Left renal pelvis (tissue), 4 donors: ENCODE data around the gene SLC7A10. TPM values are rescaled to one million over a fixed set of nuclear protein-coding genes. Genes with fewer than 3 reads are reported as not detected.

Experiments
- DNase-seq, 4 donors: peaks; one replicate each; pipeline ENCODE4 v3.0.0-alpha.2; 2013; ENCODE audit warnings: low read depth in 4 of 4, low spot score in 3 of 4
- polyA plus RNA-seq, 4 donors: library from polyadenylated mRNA; unstranded; fragments of 120-200 nt; gene quantifications; one replicate each; pipeline ENCODE4 v1.2.1, GENCODE V29; 2013; ENCODE audit not compliant: insufficient read length in 4 of 4

The SLC7A10 gene
- polyA plus RNA-seq, result 1 to 10 TPM in 1 of 4 donors, under 1 TPM in 3; 0.33 to 5.2 (median 0.41) TPM

DNA sequence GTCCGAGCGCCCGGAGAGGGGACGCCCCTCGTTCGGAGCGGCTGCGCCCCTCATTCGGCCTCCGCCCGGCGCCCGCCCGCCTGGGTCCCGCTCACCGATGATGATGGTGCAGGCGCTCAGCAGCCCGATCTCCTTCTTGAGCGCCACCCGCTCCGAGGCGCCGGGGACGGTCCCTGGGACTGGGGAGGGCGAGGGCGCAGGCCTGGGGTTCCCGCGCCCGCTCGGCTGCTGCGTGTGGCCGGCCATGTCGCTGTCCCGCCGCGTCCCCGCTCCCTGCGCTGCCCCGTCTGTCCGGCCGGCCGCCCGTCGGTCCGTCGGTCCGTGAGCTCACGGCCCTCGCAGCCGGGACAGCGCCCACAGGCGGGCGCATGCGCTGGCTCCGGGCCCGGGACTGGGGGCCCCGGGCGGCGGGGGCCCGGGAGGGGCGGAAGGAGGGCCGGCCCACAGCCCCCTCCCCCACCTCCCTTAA is at the start of gene SLC7A10:
SLC7A10 (minus strand) TSS at position 393 of the 469 bp plus-strand sequence; CDS start at position 246, 147 bp downstream.
- no peak for DNase-seq

DNA sequence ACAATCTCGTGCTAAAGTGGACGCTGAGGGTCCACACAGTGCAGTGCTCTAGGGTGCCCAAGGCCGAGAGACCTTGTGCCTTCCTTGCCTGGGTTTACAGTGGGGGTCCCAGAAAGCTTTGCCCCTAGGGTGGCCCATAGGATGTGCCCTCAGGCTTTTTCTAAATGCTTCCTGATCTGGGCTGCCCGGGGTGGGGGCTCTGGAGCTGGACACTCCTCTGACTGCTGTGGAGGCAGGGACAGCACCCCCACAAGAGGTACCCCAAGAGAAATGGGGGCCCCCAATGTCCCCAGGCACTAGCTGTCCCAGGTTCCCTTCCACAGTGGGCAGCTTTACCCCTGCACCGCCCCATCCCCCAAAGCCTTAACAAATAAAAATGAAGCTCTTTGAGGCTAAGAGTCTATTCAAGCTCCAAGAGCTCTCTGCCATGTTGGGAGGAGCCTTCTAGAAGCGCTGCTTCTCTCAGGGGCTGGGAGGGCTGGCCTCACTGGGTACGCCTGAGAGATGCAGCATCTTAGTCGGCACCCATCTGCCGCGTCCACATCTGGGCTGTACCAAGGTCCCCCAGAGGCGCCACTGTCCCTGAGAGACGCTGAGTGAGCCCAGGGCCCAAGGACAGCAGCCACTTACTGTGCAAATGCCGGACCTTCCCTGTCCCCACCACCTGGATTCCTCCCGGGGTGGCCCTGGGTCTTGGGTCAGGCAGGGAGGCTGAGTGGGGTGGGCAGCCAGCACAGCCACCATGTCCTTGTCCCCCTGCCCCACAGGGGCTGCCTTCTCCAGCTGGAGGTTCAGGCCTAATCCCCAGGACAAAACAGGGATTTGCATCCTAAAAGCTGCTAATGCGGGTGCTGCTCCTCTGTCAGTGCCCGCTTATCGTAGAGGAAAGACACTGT is 49.3 kb upstream of the SLC7A10 start:
- DNase-seq, result no peak

DNA sequence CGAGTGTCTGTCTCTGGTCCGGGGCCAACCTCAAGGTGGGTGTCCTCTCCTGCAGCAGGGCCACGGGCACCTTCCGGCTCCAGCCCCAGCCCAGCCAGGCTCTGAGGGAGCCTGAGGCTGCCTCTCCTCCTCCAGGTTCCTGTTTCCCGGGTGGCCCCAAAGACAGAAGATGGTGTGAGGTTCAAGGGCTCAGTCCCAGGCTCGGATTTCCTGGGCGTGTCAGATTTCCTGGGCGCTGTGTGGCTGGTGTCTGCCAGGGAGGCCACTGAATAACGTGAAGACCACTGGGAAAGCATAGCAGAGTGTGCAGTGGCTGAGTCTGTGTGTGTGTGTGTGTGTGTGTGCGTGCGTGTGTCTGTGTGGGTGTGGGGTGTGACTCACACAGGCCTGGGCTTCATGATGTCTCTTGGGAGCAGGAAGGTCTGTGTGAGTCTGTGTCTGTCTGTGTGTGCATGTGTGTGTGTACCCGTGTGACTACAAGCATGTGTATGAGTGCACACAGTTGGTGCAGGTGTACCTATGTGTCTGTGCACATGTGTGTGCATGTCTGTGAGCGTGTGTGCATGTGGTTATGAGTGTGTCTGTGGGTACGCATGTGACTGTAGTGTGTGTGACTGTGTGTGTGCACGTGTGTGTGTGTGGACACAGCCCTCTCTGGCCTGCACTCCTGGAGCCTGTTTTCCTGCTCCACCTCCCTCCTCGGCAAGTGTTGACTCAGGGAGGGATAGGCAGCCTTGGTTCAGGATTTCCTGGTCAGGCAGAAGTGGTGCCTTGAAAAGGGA is 48.4 kb upstream of the SLC7A10 start:
- DNase-seq, result no peak

DNA sequence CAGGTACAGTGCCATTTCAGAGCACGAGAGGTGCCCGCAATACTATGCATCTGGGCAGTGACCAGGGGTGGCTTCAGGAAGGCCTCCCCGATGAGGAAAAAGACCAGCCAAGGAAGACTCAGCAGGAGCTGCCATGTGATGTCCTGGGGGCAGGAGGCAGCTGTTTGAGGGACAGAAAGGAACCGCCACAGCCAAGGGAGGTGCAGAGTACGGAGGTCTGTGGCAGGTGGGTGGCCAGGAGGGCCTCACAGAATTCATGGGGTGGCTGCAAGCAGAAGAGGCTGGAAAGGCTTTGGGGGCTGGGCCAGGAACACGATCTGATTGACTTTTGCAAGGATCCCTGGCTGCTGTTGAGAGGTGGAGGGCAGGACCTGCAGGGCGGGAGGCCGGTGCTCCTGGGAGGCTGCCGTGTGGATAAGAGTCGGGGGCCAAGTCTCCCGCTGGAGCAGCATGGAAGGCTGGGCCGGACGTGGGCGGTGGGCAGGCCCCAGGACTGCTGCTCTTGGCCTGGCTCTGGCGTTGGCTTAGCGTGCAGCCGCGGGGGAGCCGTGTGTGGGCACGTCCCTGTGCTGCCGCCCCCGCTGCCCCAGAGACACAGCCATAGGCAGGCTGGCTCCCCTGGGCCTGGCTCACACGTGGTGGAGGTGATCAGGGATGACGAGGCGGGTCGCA is 47.6 kb upstream of the SLC7A10 start:
- no peak for DNase-seq

DNA sequence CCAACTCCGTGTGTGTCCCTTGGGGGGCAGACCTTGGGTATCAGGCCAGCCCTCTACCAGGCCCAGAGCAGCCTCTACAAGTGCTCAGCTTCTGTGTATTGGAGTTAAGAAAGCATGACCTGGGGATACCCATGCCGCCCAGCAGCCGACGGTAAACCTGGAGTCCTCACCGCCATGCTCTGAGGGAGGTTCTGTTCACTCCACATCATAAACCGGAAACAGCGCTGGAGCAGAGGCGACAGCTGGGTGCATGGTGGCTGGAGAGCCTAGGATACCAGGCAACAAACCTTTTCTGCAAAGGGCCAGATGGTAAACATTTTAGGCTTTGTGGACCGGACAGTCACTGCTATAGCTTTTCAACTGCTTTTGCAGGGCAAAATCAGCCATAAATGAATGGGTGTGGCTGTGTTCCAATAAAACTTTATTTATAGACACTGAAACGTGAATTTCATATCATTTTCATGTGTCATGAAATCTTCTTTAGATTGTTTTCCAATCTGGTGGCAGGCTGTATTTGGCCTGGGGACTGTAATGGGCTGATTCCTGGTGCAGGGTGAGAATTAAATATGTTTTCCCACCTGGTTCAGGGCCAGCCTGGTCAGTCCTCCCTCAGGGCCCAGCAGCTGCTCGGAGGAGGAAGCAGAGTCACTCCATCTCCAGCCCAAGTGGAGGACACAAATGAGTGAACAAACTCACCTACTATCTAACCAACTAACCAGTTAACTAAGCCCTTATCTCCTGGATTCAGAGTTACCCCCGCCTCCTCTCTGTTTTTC is 45.8 kb upstream of the SLC7A10 start:
- DNase-seq, result no peak

DNA sequence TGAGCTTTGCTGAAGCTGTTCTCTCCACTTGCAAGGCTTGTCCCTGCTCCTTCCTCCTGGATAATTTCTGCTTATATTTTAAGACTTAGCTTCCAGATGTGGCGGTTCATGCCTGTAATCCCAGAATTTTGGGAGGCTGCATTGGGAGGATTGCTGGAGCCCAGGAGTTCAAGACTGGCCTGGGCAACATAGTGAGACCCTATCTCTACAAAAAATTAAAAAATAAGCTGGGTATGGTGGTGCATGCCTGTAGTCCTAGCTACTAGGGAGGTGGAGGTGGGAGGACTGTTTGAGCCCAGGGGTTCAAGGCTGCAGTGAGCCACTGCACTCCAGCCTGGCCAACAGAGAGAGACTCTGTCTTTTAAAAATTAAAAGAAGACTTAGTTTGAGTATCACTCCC is 45.1 kb upstream of the SLC7A10 start:
- DNase-seq, result no peak

DNA sequence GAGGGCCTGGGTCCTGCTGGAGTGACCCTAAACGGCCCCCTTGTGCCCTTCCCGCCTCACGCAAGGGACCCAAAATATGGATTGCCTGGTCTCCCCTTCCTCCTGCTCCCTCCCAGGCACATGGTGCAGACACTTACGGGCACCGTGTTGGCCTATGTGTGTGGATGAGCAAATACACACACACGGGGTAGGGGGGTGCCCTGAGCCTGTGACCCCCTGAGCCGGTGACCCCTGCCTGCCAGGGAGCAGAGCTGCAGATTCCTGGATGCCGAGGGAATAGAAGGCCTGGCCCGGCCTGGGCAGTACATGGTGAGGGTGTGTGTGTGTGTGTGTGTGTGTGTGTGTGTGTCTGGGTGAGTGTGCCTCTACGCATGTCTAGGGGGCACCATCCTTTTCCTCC is 43.4 kb upstream of the SLC7A10 start:
- DNase-seq, result no peak

DNA sequence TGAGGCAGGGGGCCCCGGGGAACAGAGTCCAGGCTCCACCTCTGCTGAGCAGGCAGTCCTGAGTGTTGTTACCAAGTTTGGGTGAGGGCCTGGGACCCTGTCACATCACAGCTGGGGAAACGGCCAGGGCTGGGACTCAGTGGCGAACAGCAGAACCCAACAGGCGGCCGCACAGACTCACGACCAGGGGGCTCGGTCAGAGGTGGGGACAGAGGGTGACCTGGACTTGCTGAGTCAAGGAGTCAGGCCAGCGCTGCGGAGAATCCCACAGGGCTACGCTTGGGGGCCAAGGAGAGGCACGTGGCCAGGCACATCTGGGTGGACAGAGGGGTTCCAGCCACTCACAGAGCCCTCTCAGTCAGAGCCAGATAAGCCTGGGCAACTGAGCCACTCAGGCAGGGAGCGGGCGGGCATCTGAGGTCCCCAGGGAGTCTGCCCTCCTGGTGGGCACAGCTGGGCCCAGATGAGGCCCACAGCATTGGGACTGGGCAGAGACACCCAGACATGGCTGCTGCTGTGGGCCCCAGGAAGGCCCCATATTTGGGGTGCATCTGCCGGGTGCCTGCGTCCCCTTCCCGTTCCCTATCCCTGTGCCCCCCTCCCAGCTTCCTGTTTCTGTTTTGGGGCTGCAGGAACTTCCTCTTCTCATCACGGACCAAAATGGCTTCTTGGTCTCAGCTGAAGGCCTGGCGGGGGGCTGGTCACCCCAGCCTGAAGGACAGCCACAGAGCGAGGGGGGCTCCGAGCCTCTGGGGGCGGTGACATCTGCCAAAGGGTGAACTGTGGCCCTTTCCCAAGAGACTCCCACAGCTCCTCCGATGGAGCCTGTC is 42.7 kb upstream of the SLC7A10 start:
- DNase-seq, result no peak

DNA sequence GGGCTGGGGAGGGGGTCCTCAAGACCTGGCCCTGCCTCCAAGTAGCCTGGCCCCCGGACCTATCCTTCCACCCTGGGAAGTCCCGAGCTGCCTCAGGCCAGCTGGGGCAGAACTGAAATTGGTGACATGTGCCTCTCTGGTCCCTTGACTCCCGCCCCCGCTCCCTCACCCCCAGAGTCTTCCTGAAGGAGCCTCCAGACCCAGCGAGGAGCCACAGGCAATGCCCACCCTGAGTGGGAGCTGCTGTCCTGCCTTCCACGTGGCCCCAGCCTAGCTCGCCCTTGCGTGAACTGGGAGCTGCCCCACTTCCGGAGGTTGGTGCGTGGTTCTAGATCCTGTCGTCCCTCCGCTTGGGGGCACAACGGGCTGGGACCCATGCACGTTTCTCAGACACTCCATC is 42.1 kb upstream of the SLC7A10 start:
- DNase-seq, result no peak

DNA sequence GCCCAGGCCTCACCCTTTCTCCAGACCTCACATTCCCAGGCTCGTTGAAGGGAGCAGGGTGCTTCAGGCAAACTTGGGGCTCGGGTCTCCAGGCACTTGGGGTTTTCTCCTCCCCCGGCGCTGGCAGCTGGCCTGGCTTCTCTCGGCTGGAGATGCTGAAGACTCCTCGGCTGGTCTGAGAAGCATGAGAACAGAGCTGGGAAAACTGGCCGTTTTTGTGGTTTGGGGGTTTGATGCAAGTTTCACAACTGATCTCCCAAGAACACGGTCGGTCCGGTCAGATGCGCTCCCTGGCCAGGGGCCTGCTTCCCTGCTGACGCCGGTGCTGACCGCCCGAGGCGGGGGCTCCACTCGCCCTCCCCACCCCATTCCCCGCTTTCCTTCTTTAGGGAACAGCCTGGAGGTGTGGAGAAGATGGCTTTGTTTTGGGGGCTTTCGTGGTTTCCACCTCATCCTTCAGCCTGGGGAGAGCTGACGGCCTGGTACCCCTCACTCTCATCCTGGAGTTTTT is 41.4 kb upstream of the SLC7A10 start:
- no peak for DNase-seq

DNA sequence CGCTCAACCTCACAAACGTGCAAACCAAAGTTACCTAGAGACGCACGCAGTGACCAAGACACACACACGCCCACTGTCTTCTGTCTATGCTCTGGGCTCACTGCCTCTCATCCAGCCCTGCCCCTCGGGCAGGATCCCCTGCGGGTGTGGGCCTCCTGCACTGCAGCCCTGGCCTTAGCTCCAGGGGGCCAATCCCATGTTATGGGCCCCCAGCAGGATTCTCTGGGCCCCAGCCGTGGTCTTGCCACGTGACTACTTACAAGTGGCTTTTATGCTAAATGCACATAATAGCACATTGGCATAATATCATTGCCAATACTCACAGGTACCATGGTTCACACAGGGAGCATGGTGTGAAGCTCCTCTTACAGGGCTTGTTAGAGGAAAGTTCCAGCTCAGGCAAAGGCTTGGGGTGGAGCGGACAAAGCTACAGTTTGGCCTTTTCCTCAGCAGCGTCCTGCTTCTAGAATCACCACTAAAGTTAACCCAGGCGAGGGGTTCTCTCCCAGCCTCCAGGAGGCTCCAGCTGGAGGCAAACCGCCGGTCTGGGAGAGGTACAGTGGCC is 39.3 kb upstream of the SLC7A10 start:
- DNase-seq, result no peak

DNA sequence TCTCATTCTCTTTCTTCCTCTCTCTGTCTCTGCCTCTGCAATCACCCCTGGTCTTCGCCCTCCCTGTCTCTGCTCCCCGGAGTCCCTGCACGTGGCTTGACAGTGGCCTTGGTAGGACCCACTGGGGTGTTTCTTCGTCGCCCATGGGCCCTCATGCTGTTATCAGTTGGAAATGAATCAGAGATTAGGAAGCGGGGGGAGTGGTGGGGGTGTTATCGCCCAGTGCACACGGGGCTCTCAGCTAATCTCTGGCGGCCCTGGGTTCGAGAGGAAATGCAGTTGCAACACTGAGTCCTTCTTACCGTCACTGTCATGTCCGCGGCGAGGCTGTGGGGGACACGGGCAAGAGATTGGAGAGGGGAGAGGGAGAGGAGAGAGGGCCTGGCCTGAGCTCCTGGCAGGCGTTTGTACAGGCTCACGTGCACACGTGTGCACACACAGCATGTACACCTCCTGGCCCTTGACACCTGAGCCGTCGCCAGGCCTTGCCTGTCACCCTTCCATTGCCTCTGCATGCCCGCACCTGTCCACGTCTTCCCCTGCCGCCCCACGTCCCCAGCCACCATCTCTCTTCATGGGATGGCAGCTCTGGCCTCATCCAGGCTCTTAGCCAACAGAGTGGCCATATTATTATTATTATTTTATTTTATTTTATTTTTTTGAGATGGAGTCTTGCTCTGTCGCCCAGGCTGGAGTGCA is 37.8 kb upstream of the SLC7A10 start:
- no peak for DNase-seq

DNA sequence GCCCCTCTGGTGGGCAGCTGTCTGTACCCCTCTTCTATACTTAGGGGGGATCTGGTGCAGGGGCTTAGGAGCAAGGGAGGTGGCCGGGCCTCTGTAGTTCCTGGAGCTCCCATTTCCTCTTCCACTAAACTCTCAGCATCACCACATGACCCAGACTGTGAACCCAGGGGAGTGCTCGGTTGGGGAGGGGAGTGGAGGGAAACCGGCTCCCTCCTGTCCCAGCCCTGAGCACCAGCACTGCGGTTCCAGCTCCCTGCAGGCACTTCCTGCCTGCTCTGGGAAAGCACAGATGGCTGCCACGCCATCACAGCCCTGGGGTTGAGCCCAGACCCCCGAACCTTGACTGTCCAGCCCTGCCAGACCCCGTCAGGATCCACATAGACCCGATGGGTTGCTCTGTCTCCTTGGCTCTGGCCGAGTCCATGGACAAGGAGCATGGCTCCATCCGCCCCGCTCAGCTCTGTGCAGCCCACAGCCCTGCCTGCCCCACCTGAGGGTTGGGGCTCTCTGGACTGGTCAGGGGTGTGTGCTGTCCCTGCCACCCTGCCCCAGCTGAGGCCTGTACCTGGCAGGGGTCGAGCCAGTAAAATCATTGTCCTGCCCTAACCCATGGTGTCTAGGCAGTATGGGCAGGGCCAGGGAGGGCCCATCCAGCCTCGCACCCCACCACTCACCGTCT is 36.0 kb upstream of the SLC7A10 start:
- no peak for DNase-seq

DNA sequence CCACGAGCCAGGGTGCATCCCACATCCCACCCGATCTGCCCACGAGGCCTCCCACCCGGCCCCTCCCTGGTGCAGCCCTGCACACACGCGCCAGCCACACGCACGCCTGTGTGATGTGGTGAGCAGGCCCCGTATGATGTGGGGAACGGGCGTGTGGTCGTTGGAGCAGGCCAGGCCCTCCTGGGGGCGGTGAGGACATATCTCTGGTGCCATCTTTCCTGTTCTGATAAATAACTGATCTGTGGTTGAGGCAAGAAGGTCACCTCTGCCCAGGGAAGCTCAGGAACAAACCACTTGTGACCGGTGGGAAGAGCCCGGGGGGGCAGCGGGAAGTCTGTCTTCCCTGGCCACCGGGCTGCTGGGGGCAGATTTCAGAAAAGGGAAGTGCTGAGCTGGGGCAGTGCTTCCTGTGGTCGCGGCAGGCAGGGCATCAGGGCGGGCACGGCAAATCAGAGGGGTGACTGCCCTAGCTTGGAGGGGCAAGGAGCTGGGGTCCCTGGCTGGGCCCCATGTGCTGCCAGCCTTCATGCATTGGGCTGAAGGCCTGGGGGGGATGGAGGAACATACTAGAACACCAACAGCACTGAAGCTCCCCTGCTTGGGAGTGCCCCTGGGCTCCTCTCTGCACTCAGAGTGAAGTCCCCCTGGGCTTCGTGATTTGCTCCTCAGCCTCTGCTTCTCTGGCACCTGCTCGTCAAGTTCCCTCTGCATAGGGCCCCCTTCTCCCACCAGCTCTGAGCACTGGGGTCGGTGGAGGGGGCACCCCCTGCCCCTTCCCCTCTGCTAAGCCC is 35.2 kb upstream of the SLC7A10 start:
- DNase-seq, result no peak

DNA sequence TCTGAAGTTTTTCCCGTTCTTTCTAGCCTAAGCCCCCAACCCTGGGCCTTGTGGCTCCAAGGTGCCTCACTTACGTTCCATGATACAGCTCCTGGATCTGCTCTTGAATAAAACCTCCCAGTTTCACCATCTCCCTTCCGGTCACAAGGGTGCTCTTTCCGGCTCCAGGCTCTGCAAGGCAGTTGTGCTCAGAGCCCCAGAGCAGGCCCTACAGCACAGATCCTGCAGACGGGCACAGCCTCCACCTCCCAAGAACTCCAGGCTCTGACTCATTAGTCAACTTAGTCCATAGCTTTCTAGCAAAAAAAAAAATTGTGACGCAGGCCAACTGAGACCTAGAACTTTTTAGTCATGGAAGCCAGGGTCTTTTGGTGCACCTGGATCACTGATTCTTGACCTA is 33.9 kb upstream of the SLC7A10 start:
- DNase-seq, result no peak

DNA sequence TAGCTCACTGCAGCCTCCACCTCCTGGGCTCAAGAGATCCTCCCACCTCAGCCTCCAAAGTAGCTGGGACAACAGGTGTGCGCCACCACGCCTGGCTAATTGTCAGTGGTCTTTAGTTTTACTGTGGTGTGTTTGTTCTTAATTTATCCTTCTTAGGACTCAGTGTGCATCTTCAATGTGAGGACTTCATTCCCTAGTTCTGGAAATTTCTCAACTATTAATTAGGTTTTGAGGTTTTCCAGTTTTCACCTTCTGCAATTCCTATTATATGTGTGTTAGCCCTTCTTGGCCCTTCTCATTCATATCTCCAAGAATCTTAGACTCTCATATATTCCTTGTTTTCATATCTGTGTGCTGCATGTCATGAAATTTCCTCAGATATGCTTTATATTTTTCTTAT is 32.2 kb upstream of the SLC7A10 start:
- DNase-seq, result no peak

DNA sequence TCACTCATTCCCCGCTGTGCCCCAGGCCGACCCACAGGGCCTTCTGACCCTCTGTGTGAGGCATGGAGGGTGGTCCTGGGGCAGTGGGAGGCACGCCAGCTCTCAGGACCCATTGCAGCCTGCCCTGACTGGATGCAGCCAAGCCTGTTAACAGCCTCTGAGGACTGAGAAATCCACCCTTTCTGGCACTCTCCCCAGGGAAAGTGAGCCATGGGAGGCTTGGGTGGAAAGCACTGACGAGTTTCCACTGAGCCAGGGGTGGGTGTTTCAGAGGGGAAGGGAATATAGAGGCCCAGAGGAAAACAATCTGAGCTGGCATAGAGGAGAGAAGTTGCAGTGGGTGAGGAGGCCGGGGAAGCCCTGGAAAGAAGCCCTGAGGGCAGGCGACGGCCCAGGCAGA is 30.6 kb upstream of the SLC7A10 start:
- no peak for DNase-seq
